ENCODE measurements around the gene ARHGAP26.

ARHGAP26 gene

DNA sequence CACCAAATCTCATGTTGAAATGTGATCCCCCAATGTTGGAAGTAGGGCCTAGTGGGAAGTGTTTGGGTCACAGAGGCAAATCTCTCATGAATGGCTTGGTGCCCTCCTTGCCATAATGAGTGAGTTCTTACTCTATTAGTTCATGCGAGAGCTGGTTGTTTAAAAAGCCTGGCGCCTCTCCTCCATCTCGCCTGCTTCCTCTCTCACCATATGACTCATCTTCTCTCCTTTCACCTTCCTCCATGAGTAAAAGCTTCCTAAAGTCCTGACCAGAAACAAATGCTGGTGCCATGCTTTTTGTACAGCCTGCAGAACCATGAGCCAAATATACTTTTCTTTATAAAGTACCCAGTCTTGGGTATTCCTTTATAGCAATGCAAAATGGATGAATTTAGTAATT, 20.9 kb upstream of the ARHGAP26 start:
- DNase-seq: no peak

DNA sequence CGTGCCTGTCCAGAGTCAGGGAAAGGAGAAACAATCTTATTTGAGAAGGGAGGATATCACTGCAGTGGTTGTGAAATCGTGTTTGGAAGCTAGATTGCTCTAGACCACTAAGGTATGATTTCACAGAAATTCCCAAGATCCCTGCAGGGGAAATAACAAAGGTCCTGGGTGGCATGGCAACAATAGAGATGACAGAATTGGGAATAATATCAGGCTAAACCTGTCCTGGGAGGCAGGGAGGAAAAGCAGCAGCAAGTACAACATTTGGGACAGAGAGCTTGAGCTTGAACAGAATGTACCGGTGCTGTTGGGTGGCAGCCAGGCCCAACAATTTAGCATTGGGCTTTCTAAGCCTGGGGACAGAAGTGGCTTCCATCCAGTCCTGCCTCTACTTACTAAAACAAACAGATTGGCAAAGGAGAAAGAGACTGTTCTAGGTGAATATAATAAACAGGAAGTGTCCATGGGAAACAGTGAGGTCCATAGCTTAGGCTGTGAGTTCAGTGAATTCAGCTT, 17.0 kb upstream of the ARHGAP26 start:
- no peak for DNase-seq

GRCh38 chr5:142754031-142754430, 16.1 kb upstream of the ARHGAP26 start:
- DNase-seq: no peak

DNA sequence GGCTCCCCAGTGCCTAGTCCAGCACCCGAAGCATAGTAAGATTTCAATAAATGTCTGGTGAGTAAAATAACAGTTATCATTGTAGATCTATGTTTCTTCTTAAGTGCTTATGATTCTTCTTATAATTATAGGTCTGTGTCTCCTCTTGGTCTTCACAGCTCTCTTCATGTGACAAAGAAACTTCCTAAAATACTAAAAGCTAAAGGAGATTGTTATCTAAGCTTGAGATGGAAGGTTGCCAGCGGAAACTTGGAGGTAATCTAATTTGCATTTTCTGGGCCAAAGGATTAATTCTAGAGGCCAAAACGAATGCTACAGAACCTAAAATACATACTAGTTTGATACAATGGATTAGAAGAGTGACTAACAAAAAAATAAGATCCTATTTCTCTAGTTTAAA, 13.6 kb upstream of the ARHGAP26 start:
- no peak for DNase-seq

- DNase-seq: no peak
Observed at GRCh38 chr5:142757564-142757963, 12.6 kb upstream of the ARHGAP26 start.

- DNase-seq: no peak
Observed at GRCh38 chr5:142758062-142758795, 11.9 kb upstream of the ARHGAP26 start.

- no peak for DNase-seq
Observed at GRCh38 chr5:142758796-142759145, 11.4 kb upstream of the ARHGAP26 start.

DNA sequence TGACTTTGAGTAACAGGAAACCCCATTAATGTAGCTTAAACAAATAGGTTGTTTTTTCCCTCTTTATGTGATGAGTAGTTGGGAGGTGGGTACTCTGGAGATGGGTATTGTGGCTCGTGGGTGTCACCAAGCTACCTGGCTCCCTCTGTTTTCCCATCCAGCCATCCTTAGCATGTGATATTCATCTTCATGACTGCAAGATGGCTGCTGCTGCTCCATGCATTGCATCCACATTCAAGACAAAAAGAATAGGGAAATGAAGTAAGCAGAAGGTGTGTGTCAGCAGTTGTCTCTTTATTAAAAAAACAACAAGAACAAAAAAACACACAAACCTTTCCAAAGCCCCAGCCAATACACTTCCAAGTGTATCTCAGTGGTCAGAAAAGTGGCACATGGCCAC, 6.5 kb upstream of the ARHGAP26 start:
- no peak for DNase-seq

- DNase-seq: no peak
Observed at GRCh38 chr5:142767178-142767577, 3.0 kb upstream of the ARHGAP26 start.

DNA sequence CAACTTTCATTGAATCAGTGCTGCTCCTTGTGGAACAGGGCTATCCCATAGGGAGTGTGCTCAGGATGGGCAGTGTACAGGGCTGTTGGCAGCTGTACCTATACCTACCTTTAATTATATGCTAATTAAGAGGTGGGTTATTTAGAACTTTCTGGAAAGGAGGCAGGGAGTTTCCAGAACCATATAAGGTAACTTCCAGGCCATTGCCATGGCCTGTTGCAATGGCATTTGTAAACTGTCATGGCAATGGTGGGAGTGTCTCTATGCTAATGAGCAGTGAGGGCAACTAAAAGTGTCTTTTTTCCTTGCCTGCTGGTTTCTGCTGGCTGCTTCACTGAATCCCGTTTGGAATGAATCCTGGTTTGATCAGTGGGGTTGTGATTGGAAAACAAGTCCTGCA, 2.3 kb upstream of the ARHGAP26 start:
- no peak for DNase-seq

DNA sequence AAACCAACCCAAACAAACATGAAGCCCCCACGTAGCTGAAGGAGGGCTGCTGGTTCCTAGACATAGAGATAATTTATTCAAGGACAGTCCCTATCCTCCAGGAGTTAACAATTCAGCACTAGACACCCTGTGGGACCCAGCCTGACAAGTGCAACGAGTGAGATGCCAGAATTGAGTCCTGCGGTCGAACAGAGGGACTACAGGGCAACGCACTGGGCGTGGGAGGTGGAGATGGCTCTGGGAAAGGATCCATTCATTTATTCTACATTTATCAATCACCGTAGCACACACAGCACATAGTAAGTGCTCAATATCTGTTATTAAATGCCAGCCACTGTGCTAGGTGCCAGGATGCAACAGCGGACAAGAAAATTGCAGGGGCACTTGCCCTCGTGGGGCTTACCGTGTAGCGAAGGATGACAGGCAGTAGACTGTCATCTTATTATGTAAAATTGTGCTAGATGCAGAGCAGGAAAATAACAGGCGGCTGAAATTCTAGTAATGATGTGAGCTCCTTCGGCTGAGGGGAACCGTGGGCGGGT, 855 bp upstream of the ARHGAP26 start:
- no peak for DNase-seq

- DNase-seq: peak; percentile 42
Observed at GRCh38 chr5:142770650-142771609, 753 bp downstream of the ARHGAP26 start.

DNA sequence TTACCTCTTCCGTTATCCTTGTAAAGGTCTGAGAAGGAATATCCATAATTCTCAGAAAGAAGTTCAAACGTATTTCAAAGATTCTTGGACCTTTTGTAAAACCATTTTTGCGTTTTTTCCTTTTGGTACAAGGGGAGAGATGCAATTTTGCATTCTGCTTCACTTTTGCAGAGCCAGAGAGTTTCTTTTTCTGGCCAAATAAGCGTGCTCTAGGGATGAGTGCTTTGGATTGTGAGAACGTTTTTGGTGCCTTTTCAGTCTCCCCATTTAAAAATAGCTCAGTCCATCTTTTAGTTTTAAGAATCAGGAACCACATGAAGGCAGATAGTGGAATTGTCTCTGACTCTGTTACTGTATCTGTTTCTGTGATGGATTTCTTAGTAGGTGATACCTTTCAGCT, 1.5 kb downstream of the ARHGAP26 start:
- DNase-seq: no peak

- DNase-seq: no peak
Observed at GRCh38 chr5:142772446-142773293, 2.5 kb downstream of the ARHGAP26 start.

DNA sequence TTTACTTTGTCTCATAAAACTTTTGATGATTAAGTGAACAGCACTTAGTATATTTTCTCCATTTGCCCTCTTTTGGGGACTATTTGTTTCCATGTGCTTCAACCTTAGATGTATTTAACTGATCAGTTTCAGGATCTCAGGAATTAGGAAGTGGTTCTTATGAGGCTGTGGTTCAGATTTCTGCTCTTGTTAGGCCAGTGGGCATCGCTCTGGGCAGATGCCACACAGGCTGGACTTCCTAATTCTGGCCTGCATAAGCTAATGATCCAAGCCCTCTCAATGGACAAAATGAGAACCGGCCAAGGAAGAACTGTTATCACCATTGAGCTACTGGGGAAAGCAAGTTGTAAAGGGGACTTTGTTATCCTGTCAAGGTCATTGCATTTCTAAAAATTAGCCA, 6.9 kb downstream of the ARHGAP26 start:
- DNase-seq: no peak

- no peak for DNase-seq
Observed at GRCh38 chr5:142777850-142778249, 7.7 kb downstream of the ARHGAP26 start.

DNA sequence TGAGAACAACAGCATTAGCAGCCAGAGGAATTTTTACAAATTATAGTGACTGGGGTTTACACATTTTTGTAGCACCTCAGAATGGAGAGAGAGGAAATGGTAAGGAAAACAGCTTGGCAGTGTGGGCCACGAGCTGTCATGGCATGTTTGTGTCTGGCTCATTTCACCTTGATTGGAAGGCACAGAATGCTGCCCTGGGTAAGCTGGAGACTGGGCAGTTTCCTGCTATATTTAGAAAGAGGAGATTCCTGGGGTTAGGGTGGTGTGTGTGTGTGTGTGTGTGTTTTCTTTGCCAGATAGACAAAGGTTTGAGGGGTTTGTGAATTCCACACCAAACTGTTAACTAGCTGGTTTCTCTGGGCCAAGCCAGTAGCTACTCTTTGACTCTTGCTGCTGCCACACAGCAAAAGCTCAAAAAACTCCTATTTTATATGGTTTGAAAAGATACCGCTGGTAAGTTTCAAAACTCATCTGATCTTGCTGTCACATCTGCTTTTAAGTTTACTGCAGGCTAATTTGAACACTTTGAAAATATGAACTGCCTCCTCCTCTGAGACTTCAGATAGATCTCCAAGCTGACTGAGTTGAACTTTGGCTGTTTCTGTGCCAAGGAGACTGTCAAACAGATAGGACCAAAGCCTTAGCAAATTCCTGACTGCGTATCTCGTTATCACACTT, 9.1 kb downstream of the ARHGAP26 start:
- DNase-seq: peak; percentile 55

- no peak for DNase-seq
Observed at GRCh38 chr5:142780871-142781270, 10.7 kb downstream of the ARHGAP26 start.

DNA sequence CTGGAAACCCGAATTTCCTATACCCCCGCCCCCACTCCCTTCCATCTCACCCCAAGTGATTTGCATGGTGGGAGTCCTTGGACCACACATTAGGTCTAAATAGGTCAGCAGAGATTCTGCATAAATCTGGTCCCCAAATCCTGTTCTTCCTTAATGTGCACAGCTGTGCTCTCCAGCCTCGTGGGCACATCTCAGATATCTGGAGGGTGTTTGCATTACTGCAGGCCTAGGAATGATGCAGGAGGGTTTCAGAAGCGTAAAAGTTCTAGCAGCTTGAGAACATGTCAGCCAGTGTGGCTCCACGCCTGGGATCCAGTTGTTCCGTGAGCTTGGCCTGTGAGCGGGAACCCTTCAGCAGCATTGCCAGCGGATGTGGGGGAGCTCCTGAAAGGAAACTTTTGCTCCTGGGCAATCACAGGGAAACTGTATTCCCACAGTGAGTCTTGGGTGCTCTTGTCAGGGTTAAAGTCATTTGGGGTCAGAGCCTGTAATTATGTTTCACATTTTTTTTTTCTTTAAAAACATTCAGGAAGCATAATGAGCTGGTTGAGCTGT, 12.9 kb downstream of the ARHGAP26 start:
- DNase-seq: no peak

GRCh38 chr5:142783601-142784341, 13.6 kb downstream of the ARHGAP26 start:
- DNase-seq: no peak

DNA sequence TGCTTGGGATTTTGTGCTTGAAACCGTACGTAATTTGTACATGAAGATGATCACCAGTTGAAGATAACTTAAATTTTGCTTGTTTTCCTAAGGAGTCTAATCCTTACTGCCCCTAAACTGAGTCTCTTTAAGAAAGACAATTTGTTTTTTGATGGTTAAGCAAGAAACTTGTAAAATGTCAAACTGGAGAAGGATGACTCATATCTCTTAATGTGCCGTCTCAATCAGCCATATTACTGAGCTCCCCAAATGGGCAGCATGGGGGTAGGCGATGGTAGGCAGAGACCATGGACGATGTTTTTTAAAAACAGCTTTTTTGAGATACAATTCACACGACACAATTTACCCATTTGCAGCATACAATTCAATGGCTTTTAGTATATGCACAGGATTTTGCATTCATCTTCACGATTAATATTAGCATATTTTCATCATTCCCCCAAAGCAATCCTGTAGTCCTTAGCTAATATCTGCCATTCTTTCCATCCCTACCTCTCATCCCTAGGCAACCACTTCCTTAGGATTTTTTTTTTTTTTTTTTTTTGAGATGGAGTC, 14.3 kb downstream of the ARHGAP26 start:
- DNase-seq: no peak

Data from NCI-H2171 treated with DMSO at 0.1 percent for 48 hours (cell line).